ENCODE results near the gene TSPAN18.

TSPAN18 gene

GRCh38 chr11:44877571-44878497, 151.1 kb downstream of the TSPAN18 start:
- H3K4me1 Mint-ChIP-seq (ENCODE audit: low read depth): no peaks in the 10 kb centered on the region
- H3K36me3 Mint-ChIP-seq (ENCODE audit: low read depth): no peaks in the 10 kb centered on the region
- no peak overlapping the region for H3K27ac Mint-ChIP-seq
- H3K9me3 Mint-ChIP-seq: no peaks in the 10 kb centered on the region
- peaks cover 2% of the 10 kb centered on the region for H3K27me3 Mint-ChIP-seq
- no peak overlapping the region for H3K4me3 Mint-ChIP-seq

- Mint-ChIP-seq H3K27ac (no peak overlapping the region), H3K27me3 (no peaks in the 10 kb centered on the region), H3K36me3 (ENCODE audit: low read depth) (no peaks in the 10 kb centered on the region), H3K4me1 (ENCODE audit: low read depth) (no peaks in the 10 kb centered on the region), H3K9me3 (no peaks in the 10 kb centered on the region), H3K4me3 (no peak overlapping the region)
Observed at GRCh38 chr11:44878711-44879110, 151.9 kb downstream of the TSPAN18 start.

GRCh38 chr11:44879432-44879831, 152.7 kb downstream of the TSPAN18 start:
- Mint-ChIP-seq H3K27ac (no peak overlapping the region), H3K27me3 (no peaks in the 10 kb centered on the region), H3K4me3 (no peak overlapping the region), H3K36me3 (ENCODE audit: low read depth) (no peaks in the 10 kb centered on the region), H3K9me3 (no peaks in the 10 kb centered on the region), H3K4me1 (ENCODE audit: low read depth) (no peaks in the 10 kb centered on the region)

GRCh38 chr11:44880511-44880910, 153.7 kb downstream of the TSPAN18 start:
- Mint-ChIP-seq H3K4me1 (ENCODE audit: low read depth) (no peaks in the 10 kb centered on the region), H3K9me3 (no peaks in the 10 kb centered on the region), H3K36me3 (ENCODE audit: low read depth) (no peaks in the 10 kb centered on the region)

DNA sequence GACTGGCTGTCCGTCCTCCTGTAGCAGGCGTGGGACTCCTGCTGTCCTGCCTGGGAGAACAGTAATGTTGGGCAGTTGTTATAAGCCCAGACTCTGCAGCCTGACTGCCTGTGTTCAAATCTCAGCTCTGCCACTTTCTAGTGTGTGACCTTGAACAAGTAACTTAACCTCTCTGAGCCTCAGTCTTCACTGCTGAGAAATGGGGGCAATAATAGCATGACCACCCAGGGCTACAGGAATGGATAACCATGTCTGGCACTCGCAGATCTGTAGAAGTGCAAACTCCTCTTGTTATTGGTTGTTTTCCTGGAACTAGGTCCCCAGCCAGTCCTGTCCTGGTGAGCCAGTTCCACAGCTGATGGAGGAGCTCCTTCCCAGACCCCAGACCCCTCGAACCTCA, 154.2 kb downstream of the TSPAN18 start:
- Mint-ChIP-seq H3K27ac (no peak overlapping the region), H3K27me3 (no peaks in the 10 kb centered on the region), H3K9me3 (no peaks in the 10 kb centered on the region), H3K4me3 (no peak overlapping the region), H3K4me1 (ENCODE audit: low read depth) (no peaks in the 10 kb centered on the region), H3K36me3 (ENCODE audit: low read depth) (no peaks in the 10 kb centered on the region)

More at GRCh38 chr11:44880511-44880910, 153.7 kb downstream of the TSPAN18 start:
- Mint-ChIP-seq H3K27me3 (no peaks in the 10 kb centered on the region), H3K27ac (no peak overlapping the region), H3K4me3 (no peak overlapping the region)

GRCh38 chr11:44883277-44883676, 156.5 kb downstream of the TSPAN18 start:
- Mint-ChIP-seq H3K27ac (no peak overlapping the region), H3K4me3 (no peak overlapping the region), H3K9me3 (no peaks in the 10 kb centered on the region)

GRCh38 chr11:44884056-44884455, 157.3 kb downstream of the TSPAN18 start:
- no peak overlapping the region for H3K4me3 Mint-ChIP-seq
- H3K27ac Mint-ChIP-seq: no peak overlapping the region
- no peaks in the 10 kb centered on the region for H3K4me1 Mint-ChIP-seq (ENCODE audit: low read depth)
- no peaks in the 10 kb centered on the region for H3K36me3 Mint-ChIP-seq (ENCODE audit: low read depth)
- no peaks in the 10 kb centered on the region for H3K9me3 Mint-ChIP-seq
- peaks cover 4% of the 10 kb centered on the region for H3K27me3 Mint-ChIP-seq

More at GRCh38 chr11:44883277-44883676, 156.5 kb downstream of the TSPAN18 start:
- H3K4me1 Mint-ChIP-seq (ENCODE audit: low read depth): no peaks in the 10 kb centered on the region
- no peaks in the 10 kb centered on the region for H3K36me3 Mint-ChIP-seq (ENCODE audit: low read depth)
- peaks cover 4% of the 10 kb centered on the region for H3K27me3 Mint-ChIP-seq

- no peak overlapping the region for H3K27ac Mint-ChIP-seq
- H3K4me3 Mint-ChIP-seq: no peak overlapping the region
- peaks cover 4% of the 10 kb centered on the region for H3K27me3 Mint-ChIP-seq
- H3K36me3 Mint-ChIP-seq (ENCODE audit: low read depth): no peaks in the 10 kb centered on the region
- no peaks in the 10 kb centered on the region for H3K9me3 Mint-ChIP-seq
- no peaks in the 10 kb centered on the region for H3K4me1 Mint-ChIP-seq (ENCODE audit: low read depth)
Observed at GRCh38 chr11:44885065-44885810, 158.5 kb downstream of the TSPAN18 start.

GRCh38 chr11:44885919-44886789, 159.4 kb downstream of the TSPAN18 start:
- Mint-ChIP-seq H3K27ac (no peak overlapping the region), H3K27me3 (peaks cover 4% of the 10 kb centered on the region), H3K9me3 (no peaks in the 10 kb centered on the region), H3K36me3 (ENCODE audit: low read depth) (no peaks in the 10 kb centered on the region), H3K4me3 (no peak overlapping the region), H3K4me1 (ENCODE audit: low read depth) (no peaks in the 10 kb centered on the region)

- H3K27me3 Mint-ChIP-seq: peaks cover 4% of the 10 kb centered on the region
- H3K9me3 Mint-ChIP-seq: no peaks in the 10 kb centered on the region
- H3K4me1 Mint-ChIP-seq (ENCODE audit: low read depth): no peaks in the 10 kb centered on the region
- H3K36me3 Mint-ChIP-seq (ENCODE audit: low read depth): no peaks in the 10 kb centered on the region
- no peak overlapping the region for H3K27ac Mint-ChIP-seq
- no peak overlapping the region for H3K4me3 Mint-ChIP-seq
Observed at GRCh38 chr11:44886790-44887140, 160.0 kb downstream of the TSPAN18 start.

DNA sequence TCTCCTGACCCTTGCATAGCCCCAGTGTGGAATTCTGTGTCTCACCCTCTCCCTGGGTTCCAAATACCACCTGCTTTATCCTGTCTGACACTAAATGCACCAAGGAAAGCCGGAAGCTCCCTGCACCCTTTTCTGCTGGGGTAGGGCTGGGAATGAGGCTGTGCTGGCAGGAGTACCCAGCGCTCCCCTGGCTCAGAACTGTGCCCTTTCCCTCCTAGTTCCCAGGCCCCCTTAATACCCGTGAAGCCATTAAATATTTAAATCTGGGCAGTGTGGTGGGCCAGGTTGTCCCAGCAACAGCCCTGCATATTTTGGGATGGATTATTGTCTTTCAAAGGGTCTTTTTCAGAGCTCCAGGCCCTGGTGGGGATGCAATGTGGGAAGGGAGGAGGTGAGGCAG, 160.9 kb downstream of the TSPAN18 start:
- Mint-ChIP-seq H3K4me1 (ENCODE audit: low read depth) (no peaks in the 10 kb centered on the region), H3K36me3 (ENCODE audit: low read depth) (no peaks in the 10 kb centered on the region), H3K27ac (no peak overlapping the region), H3K9me3 (no peaks in the 10 kb centered on the region), H3K4me3 (no peak overlapping the region), H3K27me3 (peaks cover 4% of the 10 kb centered on the region)

GRCh38 chr11:44889266-44889665, 162.5 kb downstream of the TSPAN18 start:
- H3K27ac Mint-ChIP-seq: no peak overlapping the region
- H3K36me3 Mint-ChIP-seq (ENCODE audit: low read depth): no peaks in the 10 kb centered on the region

DNA sequence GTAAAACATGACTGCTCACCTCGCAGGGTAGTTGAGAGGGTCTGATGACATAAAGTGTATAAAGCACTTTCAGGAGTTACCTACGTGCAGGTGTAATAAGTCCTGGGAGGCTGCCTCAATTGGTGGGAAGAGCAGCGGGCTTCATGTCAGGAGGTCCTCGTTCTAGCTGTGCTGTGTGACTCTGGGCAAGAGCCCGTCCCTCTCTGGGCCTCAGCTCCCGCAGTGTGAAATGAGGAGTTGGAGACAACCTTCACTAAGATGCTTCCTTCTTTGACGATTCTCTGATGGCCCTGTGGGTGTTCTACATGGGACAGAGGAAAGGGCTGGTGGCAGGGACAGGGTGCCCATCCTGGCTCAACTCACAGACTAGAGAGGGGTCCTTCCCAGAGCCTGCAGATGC, 166.1 kb downstream of the TSPAN18 start:
- no peaks in the 10 kb centered on the region for H3K4me1 Mint-ChIP-seq (ENCODE audit: low read depth)
- H3K9me3 Mint-ChIP-seq: no peaks in the 10 kb centered on the region
- H3K36me3 Mint-ChIP-seq (ENCODE audit: low read depth): no peaks in the 10 kb centered on the region
- H3K27me3 Mint-ChIP-seq: peaks cover 5% of the 10 kb centered on the region
- no peak overlapping the region for H3K27ac Mint-ChIP-seq
- no peak overlapping the region for H3K4me3 Mint-ChIP-seq

More at GRCh38 chr11:44889266-44889665, 162.5 kb downstream of the TSPAN18 start:
- Mint-ChIP-seq H3K4me3 (no peak overlapping the region), H3K9me3 (no peaks in the 10 kb centered on the region), H3K27me3 (peaks cover 4% of the 10 kb centered on the region), H3K4me1 (ENCODE audit: low read depth) (no peaks in the 10 kb centered on the region)

DNA sequence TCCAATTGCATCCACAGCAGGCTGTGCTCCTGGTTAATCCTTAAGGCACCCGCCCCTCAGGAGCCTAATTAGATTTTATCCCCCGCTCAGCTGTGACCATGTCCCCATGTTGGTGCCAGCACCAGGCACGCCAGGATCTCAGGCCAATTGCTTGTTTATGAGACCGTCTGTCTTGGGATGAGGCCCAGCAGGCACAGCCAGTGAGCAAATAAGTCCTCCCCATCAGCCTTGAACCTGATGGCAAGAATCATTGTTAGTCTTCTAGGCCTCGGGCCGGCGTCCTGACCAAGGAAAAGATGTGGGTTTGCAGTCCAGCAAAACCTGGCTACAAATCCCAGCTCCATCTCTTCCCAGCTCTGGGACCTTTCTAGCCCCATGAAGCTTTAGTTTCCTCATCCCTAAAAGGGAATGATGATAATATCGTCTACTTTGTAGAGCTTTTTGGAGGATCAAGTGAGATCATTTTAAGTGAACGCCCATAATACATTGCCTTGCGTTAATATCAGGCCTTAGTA, 166.6 kb downstream of the TSPAN18 start:
- Mint-ChIP-seq H3K36me3 (ENCODE audit: low read depth) (no peaks in the 10 kb centered on the region), H3K27me3 (peaks cover 5% of the 10 kb centered on the region), H3K27ac (no peak overlapping the region)

More for the DNA sequence above, 166.6 kb downstream of the TSPAN18 start:
- no peaks in the 10 kb centered on the region for H3K4me1 Mint-ChIP-seq (ENCODE audit: low read depth)
- no peaks in the 10 kb centered on the region for H3K9me3 Mint-ChIP-seq
- H3K4me3 Mint-ChIP-seq: no peak overlapping the region

All from stimulated activated naive CD8-positive, alpha-beta T cell treated with anti-CD3 and anti-CD28 coated beads, Interleukin-15, Interleukin-2, amounts not matched to agents 100 ng/mL and 50 ng/mL, for 24 hours (primary cell).